Bronchial epithelial cell (primary cell): ENCODE data around the gene PPP1R16B. TPM values are rescaled to one million over a fixed set of nuclear protein-coding genes. Genes with fewer than 3 reads are reported as not detected.
"Not testable (repeated sequence)": the region's sequence is repeated elsewhere in the genome, so short reads cannot be mapped to it uniquely, and the experiment has no call there.

Source experiments
- DNase-seq: peaks from one replicate; pipeline ENCODE4 v3.0.0-alpha.2; 2010; ENCODE audit warnings: low read depth
- FAIRE-seq: peaks from 2 replicates; lab custom pipeline; 2011; peaks lifted over from hg19 to GRCh38; lab: Jason Lieb, UNC
- H3K27me3 ChIP-seq: 2 replicates; pipeline ENCODE4 v1.5.1; 2011; ENCODE audit warnings: low read length; ENCODE audit not compliant: control insufficient read depth, insufficient read depth
- H3K36me3 ChIP-seq: 2 replicates; pipeline ENCODE4 v1.5.1; 2011; ENCODE audit warnings: low read length; ENCODE audit not compliant: control insufficient read depth, insufficient read depth
- H3K4me3 ChIP-seq: 2 replicates; pipeline ENCODE4 v1.5.1; 2011; ENCODE audit warnings: mild to moderate bottlenecking, low read depth, low read length, control low read depth
- total RNA-seq: library from RNA; depleted of rRNA; stranded (reverse); fragments of >200 nt; gene quantifications from 2 replicates; pipeline ENCODE4 v1.2.1, GENCODE V29; 2014
- TF ChIP-seq, protein P1 (sequence below): IDR thresholded peaks from 2 replicates; pipeline ENCODE4 v1.5.1; 2011; ENCODE audit warnings: mild to moderate bottlenecking, moderate library complexity, low read length, control low read depth, inconsistent platforms; ENCODE audit not compliant: insufficient read depth, severe bottlenecking

PPP1R16B gene
- total RNA-seq, 1 donor from 2014 or later = 0.26 TPM

DNA sequence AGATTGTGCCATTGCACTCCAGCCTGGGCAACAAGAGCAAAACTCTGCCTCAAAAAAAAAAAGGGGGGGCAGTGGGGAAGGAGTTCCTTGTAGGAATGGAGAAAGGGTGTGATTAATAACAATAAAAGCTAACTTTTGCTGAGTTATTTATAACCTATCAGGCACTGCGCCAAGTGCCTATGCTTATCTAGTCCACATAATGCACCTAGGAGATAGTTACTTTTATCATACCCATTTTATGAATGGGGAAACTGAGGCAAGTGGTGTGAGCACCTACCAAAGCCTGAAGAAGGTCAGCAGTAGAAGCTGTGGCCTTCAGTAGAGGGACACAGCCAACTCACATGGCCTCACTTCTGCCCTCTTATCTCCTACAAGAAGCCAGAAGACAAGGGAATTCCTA, 13.6 kb upstream of the PPP1R16B start:
- TF ChIP-seq, protein P1, sequence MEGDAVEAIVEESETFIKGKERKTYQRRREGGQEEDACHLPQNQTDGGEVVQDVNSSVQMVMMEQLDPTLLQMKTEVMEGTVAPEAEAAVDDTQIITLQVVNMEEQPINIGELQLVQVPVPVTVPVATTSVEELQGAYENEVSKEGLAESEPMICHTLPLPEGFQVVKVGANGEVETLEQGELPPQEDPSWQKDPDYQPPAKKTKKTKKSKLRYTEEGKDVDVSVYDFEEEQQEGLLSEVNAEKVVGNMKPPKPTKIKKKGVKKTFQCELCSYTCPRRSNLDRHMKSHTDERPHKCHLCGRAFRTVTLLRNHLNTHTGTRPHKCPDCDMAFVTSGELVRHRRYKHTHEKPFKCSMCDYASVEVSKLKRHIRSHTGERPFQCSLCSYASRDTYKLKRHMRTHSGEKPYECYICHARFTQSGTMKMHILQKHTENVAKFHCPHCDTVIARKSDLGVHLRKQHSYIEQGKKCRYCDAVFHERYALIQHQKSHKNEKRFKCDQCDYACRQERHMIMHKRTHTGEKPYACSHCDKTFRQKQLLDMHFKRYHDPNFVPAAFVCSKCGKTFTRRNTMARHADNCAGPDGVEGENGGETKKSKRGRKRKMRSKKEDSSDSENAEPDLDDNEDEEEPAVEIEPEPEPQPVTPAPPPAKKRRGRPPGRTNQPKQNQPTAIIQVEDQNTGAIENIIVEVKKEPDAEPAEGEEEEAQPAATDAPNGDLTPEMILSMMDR = no peak
- DNase-seq = no peak
- FAIRE-seq = no peak
- Histone ChIP-seq H3K36me3 (no peaks in the 10 kb centered on the region), H3K27me3 (no peaks in the 10 kb centered on the region), H3K4me3 (no peak overlapping the region)

DNA sequence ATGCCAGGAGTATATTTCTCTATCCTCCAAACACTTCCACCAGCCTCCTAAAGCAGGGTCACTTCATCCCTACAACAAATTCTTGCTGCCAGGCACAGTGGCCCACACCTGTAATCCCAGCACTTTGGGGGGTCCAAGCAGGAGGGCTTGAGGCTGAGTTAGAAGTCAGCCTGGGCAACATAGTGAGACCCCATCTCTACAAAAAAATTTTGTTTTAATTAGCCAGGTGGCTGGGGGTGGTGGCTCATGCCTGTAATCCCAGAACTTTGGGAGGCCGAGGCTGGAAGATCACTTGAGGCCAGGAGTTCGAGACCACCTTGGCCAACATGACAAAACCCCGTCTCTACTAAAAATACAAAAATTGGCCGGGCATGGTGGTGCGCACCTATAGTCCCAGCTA, 11.4 kb upstream of the PPP1R16B start:
- not testable (repeated sequence) for H3K27me3 ChIP-seq, H3K36me3 ChIP-seq, H3K4me3 ChIP-seq, DNase-seq, FAIRE-seq

DNA sequence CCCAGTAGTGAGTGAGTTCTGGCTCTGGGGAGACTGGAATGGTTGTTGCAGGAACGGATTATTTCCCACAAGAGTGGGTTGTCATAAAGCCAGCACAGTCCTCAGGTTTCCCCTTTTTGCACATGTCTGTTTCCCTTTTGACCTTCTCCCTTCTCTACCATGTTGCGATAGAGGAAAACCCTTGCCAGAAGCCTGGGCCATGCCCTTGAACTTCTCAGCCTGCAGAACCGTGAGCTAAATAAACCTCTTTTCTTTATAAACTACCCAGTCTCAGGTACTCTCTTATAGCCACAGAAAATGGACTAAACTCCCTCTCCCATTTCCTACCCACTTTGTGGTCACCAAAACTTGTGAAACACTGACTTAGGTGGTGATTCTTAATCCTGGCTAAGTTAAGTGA, 7.2 kb upstream of the PPP1R16B start:
- DNase-seq = no peak
- no peaks in the 10 kb centered on the region for H3K36me3 ChIP-seq
- TF ChIP-seq, protein P1 = no peak
- no peak for FAIRE-seq
- no peak overlapping the region for H3K4me3 ChIP-seq
- H3K27me3 ChIP-seq = no peaks in the 10 kb centered on the region

DNA sequence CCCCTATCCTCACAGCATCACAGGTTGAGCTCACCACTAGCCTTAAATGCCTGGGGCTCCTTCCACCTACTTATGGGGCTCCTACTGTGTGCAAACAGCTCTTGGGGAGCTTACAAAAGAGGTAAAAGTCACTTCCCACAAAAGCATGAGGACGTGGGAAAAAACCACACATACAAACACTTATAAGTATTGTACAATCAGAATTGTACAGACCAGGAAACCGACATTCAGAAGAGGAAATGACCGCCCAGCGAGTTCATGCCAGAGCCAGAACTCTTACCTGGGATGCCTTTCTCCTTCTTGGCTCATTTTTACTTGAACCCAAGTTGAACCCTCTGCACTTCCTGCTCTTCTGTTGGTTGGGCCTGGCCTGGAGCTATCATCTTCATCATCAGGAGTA, 6.3 kb upstream of the PPP1R16B start:
- DNase-seq (no peak), FAIRE-seq (no peak)
- TF ChIP-seq, protein P1 = no peak

GRCh38 chr20:38800882-38801281, 4.6 kb upstream of the PPP1R16B start:
- H3K36me3 ChIP-seq = no peaks in the 10 kb centered on the region
- peaks cover 3% of the 10 kb centered on the region for H3K27me3 ChIP-seq
- DNase-seq (no peak), FAIRE-seq (no peak)
- TF ChIP-seq, protein P1 = no peak
- H3K4me3 ChIP-seq = no peak overlapping the region

More for the DNA sequence above, 6.3 kb upstream of the PPP1R16B start:
- Histone ChIP-seq H3K27me3 (no peaks in the 10 kb centered on the region), H3K4me3 (no peak overlapping the region), H3K36me3 (no peaks in the 10 kb centered on the region)

DNA sequence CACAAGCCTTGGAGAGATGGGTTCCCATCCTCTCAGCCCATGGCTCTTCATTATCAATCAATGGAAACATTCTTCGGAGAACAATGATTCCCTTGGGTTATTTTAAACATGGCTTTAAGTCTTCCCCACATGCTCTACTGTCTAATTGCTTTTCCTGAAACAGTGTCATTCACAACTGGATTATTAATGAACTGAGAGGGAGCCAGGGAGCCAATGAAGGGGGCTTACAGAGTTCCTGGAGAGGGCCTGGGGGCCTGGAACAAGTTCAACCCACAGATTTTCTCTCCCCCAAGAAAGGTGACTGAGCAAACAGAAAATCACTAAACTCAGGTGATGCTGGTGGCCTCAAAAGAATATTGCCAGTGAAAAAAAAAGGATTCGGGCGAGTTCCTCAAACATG, 1.3 kb upstream of the PPP1R16B start:
- Histone ChIP-seq H3K27me3 (peaks cover 22% of the 10 kb centered on the region), H3K36me3 (no peaks in the 10 kb centered on the region), H3K4me3 (no peak overlapping the region)
- no peak for FAIRE-seq
- DNase-seq = no peak
- TF ChIP-seq, protein P1 = no peak
